PFSK-1 (cell line): ENCODE results near the gene FRMD4A.

Experiments used
- POLR2AphosphoS5 ChIP-seq: IDR thresholded peaks from 2 replicates; pipeline ENCODE4 v1.6.1; 2012; ENCODE audit warnings: low read depth, mild to moderate bottlenecking, control low read depth, low read length, moderate library complexity
- REST ChIP-seq, 2 experiments: IDR thresholded peaks; 2 replicates each; pipeline versions ENCODE4 v1.6.1 to v1.8.0; 2011 to 2012; ENCODE audit warnings: low read depth in 2 of 2, low read length in 2 of 2, control low read depth in 1 of 2, inconsistent platforms in 1 of 2, mild to moderate bottlenecking in 1 of 2, moderate library complexity in 1 of 2; ENCODE audit not compliant: insufficient read depth in 1 of 2
- SIN3A ChIP-seq: IDR thresholded peaks from 2 replicates; pipeline ENCODE4 v1.6.1; 2012; ENCODE audit warnings: mild to moderate bottlenecking, low read length, moderate library complexity, borderline replicate concordance; ENCODE audit not compliant: insufficient read depth
- TAF1 ChIP-seq: IDR thresholded peaks from 2 replicates; pipeline ENCODE4 v1.6.1; 2012; ENCODE audit warnings: low read length, control low read depth, borderline replicate concordance; ENCODE audit not compliant: insufficient read depth

- TF ChIP-seq TAF1 = no peak
- no peak for TF ChIP-seq POLR2AphosphoS5
- TF ChIP-seq SIN3A = no peak
- TF ChIP-seq REST (IDR thresholded peaks at IDR 0.05; ENCODE audit: insufficient read depth in 1 of 2, low read depth in 2 of 2, low read length in 2 of 2) = no peak
Observed at GRCh38 chr10:13776861-13777311, 553.8 kb downstream of the FRMD4A start.
